ENCODE results near the gene RAB38.

Gene RAB38

DNA sequence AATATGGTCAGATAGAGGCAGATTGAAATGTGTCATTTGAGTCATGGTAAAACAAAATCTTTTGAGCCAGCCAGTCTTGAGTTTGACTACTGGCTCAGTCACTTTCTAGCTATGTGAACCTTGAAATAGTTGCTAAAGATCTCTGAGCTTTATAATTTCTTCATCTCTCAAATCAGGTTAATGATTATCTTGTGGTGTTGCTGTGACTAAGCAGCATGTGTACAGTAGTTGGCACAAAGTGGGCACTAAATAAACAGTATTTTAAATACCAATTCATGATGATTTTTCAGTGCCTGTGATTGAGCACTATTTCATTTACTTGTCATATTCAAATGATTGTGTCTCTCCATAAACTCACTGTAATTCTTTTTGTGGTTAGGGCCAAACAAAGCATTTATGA lies 70.8 kb downstream of the RAB38 start:
- no peak for DNase-seq

DNA sequence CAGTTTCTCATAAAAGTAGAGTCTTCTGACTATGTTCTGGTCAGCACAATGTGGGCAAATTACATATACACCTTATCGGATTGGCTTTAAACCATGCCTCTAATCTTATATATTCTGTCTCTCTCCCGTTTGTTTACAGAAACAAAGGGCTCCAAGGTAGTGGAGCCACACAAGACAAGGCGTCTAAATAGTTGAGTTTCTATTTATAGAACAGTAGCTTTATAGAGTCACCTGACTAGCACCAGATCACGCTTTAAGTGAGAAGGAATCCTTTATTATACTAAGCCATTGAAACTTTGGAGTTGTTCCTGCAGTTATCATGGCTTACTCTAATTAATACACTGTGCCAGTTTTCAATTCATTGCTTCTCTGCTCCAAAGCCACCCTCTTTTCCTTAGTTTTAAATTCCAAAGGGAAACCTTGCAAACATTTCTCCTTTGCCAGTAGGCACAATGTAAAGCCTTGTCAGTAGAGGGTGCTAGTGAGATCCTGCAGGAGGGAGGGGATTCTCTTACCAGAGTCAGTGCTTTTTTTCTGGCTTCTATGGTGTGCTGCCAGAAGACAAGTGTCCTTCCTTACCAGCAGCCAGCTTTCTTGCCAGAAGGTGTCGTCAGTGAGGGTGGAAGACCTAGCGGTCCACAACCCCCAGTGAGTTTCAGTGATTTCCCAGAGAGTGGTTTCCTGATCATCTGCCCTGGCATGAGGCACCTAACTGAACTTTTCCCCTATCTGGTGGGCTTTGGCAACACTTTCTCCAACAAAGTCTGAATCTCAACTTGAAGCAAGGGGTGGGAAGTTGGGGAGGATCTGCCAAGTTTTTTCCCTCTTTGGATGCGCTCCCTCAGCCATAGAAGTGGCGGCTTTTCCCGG lies 71.7 kb downstream of the RAB38 start:
- no peak for DNase-seq

GRCh38 chr11:88102598-88102934 lies 72.7 kb downstream of the RAB38 start:
- DNase-seq = no peak

DNA sequence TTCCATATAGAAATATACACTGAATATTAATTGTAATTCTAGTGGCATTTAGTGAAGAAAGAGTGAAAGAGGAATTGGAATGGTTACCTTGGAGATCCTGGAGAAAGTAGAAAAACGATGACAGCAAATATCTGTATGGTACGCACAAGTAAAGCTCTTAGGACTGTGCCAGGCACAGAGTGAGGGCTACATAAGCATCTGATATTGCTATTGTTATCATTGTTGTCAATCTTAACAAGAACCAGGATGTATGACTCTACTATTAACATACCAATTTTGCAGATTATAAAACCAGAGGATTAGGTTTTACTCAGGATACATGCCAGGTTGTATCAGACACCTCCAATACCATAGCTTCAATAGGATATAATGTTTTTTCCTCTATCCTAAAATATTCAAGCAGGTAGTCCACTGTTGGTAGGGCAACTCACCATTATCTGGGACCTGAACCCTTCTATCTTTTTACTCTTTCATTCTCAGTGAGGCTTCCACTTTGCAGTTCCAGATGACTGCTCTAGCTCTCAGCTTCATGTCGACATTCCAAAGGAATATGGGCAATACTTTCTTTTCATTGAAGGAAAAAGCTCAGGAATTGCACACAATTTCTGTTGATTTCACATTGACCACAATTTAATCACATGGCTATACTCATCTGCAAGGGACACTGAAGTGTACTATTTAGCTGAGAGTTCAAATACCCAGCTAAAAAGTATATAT lies 73.2 kb downstream of the RAB38 start:
- no peak for DNase-seq

DNA sequence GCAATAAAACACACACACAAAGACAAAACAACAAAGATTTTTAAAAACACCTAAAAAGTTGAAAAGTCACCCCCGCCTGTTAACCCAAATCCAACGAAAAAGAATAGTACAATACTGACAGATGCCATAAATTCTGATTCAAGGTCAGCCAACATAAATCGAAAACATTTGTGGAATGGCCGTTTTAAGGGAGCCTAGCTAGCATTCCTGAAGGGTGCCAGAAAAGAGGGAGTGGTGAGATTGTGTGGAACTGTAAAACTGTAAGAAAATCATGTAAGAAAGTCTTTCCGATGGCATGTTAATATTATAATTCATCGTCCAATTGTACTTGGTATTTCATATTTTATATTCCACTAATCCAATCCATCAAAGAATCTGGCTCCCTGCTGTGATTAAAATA lies 75.1 kb downstream of the RAB38 start:
- DNase-seq = no peak

DNA sequence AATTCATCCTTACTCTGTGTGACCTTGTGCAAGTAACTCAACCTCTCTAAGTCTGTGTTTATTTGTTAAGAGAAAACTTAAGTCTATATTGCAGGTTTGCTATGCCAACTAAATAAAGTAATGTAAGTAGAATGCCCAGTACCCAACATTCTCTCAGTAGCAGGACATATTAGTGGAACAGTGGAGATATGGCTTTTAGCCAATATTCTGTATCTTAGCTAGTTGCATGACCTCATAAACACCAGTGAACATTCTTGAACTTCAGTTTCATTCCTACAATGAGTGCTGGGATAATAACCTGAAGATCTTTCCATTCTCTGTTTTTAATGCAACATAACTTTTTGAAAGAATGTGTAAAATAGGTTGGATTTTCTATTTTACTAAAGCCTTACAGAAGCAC lies 77.0 kb downstream of the RAB38 start:
- no peak for DNase-seq

DNA sequence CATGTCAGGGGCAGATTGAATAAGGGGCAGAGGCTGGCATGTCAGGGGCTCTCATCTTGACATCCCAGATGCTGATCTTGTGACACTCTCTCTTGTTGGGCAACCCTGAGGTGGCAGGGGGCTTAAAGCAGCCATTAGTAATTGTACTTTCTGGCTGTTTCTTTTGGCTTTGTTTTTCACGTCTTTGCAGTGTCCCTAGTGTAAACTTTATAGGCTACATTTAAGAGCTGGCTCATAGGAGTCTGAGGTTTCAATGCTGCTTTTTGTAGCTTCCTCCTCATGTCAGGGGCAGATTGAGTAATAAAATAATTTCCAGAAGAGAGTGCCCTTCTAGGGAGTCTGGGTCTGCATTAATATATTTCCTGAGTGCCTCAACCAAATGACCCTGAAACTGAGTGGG lies 86.1 kb downstream of the RAB38 start:
- DNase-seq = no peak

DNA sequence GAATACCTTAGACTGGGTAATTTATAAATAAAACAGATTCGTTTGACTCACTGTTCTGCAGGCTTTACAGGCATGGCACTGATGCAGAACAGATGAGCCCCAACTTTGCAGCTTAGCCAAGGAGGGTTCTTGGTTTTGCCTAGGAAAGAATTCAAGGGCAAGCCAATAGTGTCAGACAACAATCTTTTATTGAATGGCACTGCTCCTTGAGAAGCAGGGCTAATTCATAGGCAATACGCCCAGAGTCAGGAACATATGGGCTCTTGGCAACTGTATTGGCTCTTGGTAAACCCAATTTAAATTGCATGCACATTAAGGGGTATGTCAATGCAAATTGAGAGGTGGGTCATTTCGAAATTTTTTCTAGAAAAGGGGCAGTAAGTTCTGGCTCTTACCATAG lies 87.9 kb downstream of the RAB38 start:
- no peak for DNase-seq

GRCh38 chr11:88086297-88086696 lies 88.9 kb downstream of the RAB38 start:
- no peak for DNase-seq

- no peak for DNase-seq
Measured at GRCh38 chr11:88070437-88070836, 104.8 kb downstream of the RAB38 start.

- DNase-seq = peak in 1 of 56 donors; percentile 0
Measured at GRCh38 chr11:88068848-88069554, 106.2 kb downstream of the RAB38 start.

DNA sequence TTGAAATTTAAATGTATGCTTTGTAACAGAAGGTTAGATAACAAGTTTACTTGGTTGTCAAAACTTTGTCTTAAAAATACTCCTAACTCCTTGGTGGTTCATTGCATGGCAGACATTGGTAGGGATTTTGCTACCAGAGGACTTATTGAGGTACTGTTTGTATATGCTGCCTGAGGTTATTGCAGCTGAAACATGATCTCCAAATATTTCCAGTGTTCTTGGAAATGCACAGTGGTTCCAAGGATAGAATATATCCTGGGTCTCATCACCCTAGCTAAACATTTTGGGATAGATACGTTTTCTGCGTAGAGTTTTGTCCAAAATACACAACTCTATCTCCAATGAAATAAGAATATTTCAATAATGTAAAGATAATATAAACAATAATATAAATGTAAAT lies 109.2 kb downstream of the RAB38 start:
- no peak for DNase-seq

GRCh38 chr11:88064097-88064705 lies 111.0 kb downstream of the RAB38 start:
- no peak for DNase-seq

Measured in nucleus accumbens (tissue), 56 donors.